Measurements from ENCODE around the gene SORCS2.

Gene SORCS2

GRCh38 chr4:7708238-7708637, 515.9 kb downstream of the SORCS2 start:
- Mint-ChIP-seq H3K36me3 (no peaks in the 10 kb centered on the region), H3K4me3 (no peak overlapping the region), H3K4me1 (peaks cover 5% of the 10 kb centered on the region), H3K9me3 (no peaks in the 10 kb centered on the region), H3K27ac (no peak overlapping the region)
- ATAC-seq (no peak), DNase-seq (ENCODE audit: low spot score in 2 of 2) (no peak)

DNA sequence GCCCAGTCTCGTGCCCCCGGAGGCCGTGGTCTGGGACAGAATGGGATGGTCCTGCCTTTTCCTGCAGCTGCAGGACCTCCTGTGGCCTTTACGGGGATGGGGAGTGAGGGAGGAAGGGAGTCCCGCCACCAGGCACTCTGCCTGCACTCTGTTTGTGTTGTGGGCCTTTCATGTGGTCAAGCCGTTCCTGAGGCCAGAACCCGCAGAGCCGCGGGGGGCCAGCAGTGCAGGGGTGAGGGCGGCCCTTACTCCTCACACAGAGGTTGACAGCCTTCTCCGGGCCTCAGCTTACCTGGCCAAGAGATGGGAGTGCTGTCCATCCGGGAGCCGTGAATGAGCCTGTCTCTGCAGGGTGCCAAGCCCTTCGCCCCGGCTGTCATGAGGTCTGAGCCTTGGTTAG, 516.6 kb downstream of the SORCS2 start:
- no peak for DNase-seq (ENCODE audit: low spot score in 2 of 2)
- no peaks in the 10 kb centered on the region for H3K9me3 Mint-ChIP-seq
- no peaks in the 10 kb centered on the region for H3K36me3 Mint-ChIP-seq
- H3K4me3 Mint-ChIP-seq, result no peak overlapping the region
- no peak for ATAC-seq
- H3K4me1 Mint-ChIP-seq, result no peaks in the 10 kb centered on the region
- H3K27ac Mint-ChIP-seq, result no peak overlapping the region

DNA sequence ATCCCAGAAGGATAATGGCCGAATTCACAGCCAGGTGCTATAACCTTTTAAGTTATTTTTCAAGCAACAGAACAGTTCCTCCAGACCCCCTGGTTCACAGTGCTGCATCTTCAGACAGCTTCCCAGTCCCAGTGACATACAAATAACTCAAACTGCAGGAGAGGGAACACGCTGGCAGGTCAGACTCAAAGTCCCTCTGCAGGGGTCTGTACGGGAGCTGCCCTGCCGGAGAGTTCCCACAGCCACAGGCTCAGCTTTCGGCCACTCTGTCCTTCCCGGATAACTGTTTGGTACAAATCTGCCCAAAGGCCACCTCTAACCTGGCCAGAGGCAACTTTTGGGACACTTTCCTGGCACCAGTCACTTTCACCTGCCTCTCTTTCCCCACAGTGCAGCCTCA, 517.1 kb downstream of the SORCS2 start:
- Mint-ChIP-seq H3K27ac (no peak overlapping the region), H3K4me1 (no peaks in the 10 kb centered on the region), H3K4me3 (no peak overlapping the region), H3K36me3 (no peaks in the 10 kb centered on the region), H3K9me3 (no peaks in the 10 kb centered on the region)
- ATAC-seq, result no peak
- no peak for DNase-seq (ENCODE audit: low spot score in 2 of 2)

DNA sequence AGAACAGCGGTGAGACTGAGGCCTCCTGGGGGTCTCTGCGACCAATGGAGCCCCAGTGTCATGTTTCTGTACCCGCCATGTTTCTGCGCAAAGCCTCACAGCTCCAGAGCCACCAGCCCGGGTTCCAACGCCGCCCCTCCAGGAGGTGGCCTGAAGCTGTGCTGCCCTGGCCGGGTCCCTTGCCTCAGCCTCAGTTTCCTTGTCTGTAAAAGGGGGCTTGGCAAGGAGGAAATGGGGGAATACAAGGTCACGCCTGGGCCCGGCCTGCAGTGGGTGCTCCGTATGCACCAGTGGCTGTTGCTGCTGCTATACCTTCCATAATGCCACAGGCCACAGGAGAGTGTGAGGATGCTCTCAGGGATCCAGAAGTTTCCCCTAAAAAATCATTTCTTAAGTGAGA, 517.8 kb downstream of the SORCS2 start:
- Mint-ChIP-seq H3K4me1 (no peaks in the 10 kb centered on the region), H3K36me3 (no peaks in the 10 kb centered on the region), H3K9me3 (no peaks in the 10 kb centered on the region), H3K27ac (no peak overlapping the region), H3K4me3 (no peak overlapping the region)
- ATAC-seq (no peak), DNase-seq (ENCODE audit: low spot score in 2 of 2) (no peak)

GRCh38 chr4:7710576-7711306, 518.4 kb downstream of the SORCS2 start:
- no peaks in the 10 kb centered on the region for H3K4me1 Mint-ChIP-seq
- DNase-seq (ENCODE audit: low spot score in 2 of 2) (no peak), ATAC-seq (no peak)
- H3K4me3 Mint-ChIP-seq, result no peak overlapping the region
- no peaks in the 10 kb centered on the region for H3K36me3 Mint-ChIP-seq
- no peaks in the 10 kb centered on the region for H3K9me3 Mint-ChIP-seq
- H3K27ac Mint-ChIP-seq, result no peak overlapping the region

- no peak overlapping the region for H3K27ac Mint-ChIP-seq
- H3K4me1 Mint-ChIP-seq, result no peaks in the 10 kb centered on the region
Observed at GRCh38 chr4:7711307-7711963, 519.1 kb downstream of the SORCS2 start.

GRCh38 chr4:7712021-7712671, 519.8 kb downstream of the SORCS2 start:
- Mint-ChIP-seq H3K27ac (no peak overlapping the region), H3K4me3 (no peak overlapping the region), H3K36me3 (no peaks in the 10 kb centered on the region), H3K4me1 (no peaks in the 10 kb centered on the region), H3K9me3 (no peaks in the 10 kb centered on the region)
- ATAC-seq (no peak), DNase-seq (ENCODE audit: low spot score in 2 of 2) (no peak)

More at GRCh38 chr4:7711307-7711963, 519.1 kb downstream of the SORCS2 start:
- DNase-seq (ENCODE audit: low spot score in 2 of 2), result no peak
- Mint-ChIP-seq H3K36me3 (no peaks in the 10 kb centered on the region), H3K4me3 (no peak overlapping the region), H3K9me3 (no peaks in the 10 kb centered on the region)
- ATAC-seq, result no peak

DNA sequence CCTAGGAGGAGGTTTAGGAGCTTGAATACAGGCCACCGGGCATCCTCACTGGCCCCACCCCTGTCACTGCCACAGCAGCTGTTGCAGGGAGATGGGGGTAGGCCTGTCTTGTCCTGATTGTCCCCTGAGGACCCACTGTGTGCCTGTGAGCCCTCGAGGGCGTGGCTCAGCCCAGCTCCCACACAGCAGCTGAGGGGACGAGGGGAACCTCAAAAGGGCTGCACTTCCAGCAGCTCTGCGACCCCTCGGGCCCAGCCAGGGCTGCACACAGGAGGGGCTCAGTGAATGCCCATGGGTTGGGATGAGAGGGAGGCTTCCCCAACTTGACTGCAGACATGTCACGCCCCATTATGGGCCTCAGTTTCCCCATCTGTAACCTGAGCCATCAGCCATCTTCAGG, 521.4 kb downstream of the SORCS2 start:
- Mint-ChIP-seq H3K9me3 (no peaks in the 10 kb centered on the region), H3K4me1 (no peaks in the 10 kb centered on the region), H3K4me3 (no peak overlapping the region), H3K27ac (no peak overlapping the region), H3K36me3 (no peaks in the 10 kb centered on the region)
- ATAC-seq, result no peak
- no peak for DNase-seq (ENCODE audit: low spot score in 2 of 2)

GRCh38 chr4:7714176-7714575, 521.8 kb downstream of the SORCS2 start:
- H3K27ac Mint-ChIP-seq, result no peak overlapping the region
- no peak for DNase-seq (ENCODE audit: low spot score in 2 of 2)
- ATAC-seq, result no peak
- no peaks in the 10 kb centered on the region for H3K36me3 Mint-ChIP-seq
- H3K4me3 Mint-ChIP-seq, result no peak overlapping the region
- no peaks in the 10 kb centered on the region for H3K4me1 Mint-ChIP-seq
- H3K9me3 Mint-ChIP-seq, result no peaks in the 10 kb centered on the region

GRCh38 chr4:7714738-7715137, 522.4 kb downstream of the SORCS2 start:
- H3K27ac Mint-ChIP-seq, result no peak overlapping the region
- no peaks in the 10 kb centered on the region for H3K36me3 Mint-ChIP-seq

GRCh38 chr4:7715271-7716009, 523.1 kb downstream of the SORCS2 start:
- Mint-ChIP-seq H3K4me3 (no peak overlapping the region), H3K4me1 (no peaks in the 10 kb centered on the region), H3K27ac (no peak overlapping the region), H3K9me3 (no peaks in the 10 kb centered on the region), H3K36me3 (no peaks in the 10 kb centered on the region)
- DNase-seq (ENCODE audit: low spot score in 2 of 2), result no peak
- no peak for ATAC-seq

More at GRCh38 chr4:7714738-7715137, 522.4 kb downstream of the SORCS2 start:
- ATAC-seq, result no peak
- Mint-ChIP-seq H3K4me1 (no peaks in the 10 kb centered on the region), H3K9me3 (no peaks in the 10 kb centered on the region), H3K4me3 (no peak overlapping the region)
- DNase-seq (ENCODE audit: low spot score in 2 of 2), result no peak

- Mint-ChIP-seq H3K27ac (no peak overlapping the region), H3K4me3 (no peak overlapping the region), H3K36me3 (no peaks in the 10 kb centered on the region), H3K4me1 (no peaks in the 10 kb centered on the region), H3K9me3 (no peaks in the 10 kb centered on the region)
- DNase-seq (ENCODE audit: low spot score in 2 of 2), result no peak
- ATAC-seq, result no peak
Observed at GRCh38 chr4:7716010-7716721, 523.8 kb downstream of the SORCS2 start.

DNA sequence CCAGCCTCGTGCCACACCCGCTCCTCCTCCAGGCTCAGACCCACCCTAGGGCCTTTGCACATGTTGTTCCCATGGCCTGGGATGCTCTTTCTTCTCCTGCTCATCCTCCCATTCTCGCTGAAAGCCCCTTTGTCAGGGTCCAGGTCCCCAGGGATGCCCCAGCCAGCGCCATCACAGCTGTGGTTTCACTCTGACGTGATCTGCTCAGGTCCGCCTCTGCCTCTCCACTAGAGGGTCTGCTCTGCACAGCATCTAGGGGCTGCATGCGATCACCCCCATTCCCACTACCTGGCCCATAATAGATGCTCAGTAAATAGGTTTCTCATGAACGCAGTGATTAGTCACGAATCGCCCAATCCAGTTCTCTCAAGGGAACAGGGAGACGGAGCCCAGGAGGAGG, 524.8 kb downstream of the SORCS2 start:
- H3K4me1 Mint-ChIP-seq, result no peaks in the 10 kb centered on the region
- no peak overlapping the region for H3K27ac Mint-ChIP-seq
- no peaks in the 10 kb centered on the region for H3K36me3 Mint-ChIP-seq
- ATAC-seq (no peak), DNase-seq (ENCODE audit: low spot score in 2 of 2) (no peak)
- no peak overlapping the region for H3K4me3 Mint-ChIP-seq
- H3K9me3 Mint-ChIP-seq, result no peaks in the 10 kb centered on the region

- Mint-ChIP-seq H3K9me3 (no peaks in the 10 kb centered on the region), H3K4me1 (no peaks in the 10 kb centered on the region), H3K4me3 (no peak overlapping the region), H3K36me3 (no peaks in the 10 kb centered on the region), H3K27ac (no peak overlapping the region)
- no peak for ATAC-seq
- no peak for DNase-seq (ENCODE audit: low spot score in 2 of 2)
Observed at GRCh38 chr4:7717946-7718490, 525.7 kb downstream of the SORCS2 start.
